T-helper 22 cell (primary cell): ENCODE measurements around the gene MRPL14.
"Not testable (repeated sequence)": the region's sequence is repeated elsewhere in the genome, so short reads cannot be mapped to it uniquely, and the experiment has no call there.

Experiments
- DNase-seq: peaks from one replicate; pipeline ENCODE4 v3.0.0-alpha.2; 2020; ENCODE audit warnings: low read depth

Gene MRPL14

DNA sequence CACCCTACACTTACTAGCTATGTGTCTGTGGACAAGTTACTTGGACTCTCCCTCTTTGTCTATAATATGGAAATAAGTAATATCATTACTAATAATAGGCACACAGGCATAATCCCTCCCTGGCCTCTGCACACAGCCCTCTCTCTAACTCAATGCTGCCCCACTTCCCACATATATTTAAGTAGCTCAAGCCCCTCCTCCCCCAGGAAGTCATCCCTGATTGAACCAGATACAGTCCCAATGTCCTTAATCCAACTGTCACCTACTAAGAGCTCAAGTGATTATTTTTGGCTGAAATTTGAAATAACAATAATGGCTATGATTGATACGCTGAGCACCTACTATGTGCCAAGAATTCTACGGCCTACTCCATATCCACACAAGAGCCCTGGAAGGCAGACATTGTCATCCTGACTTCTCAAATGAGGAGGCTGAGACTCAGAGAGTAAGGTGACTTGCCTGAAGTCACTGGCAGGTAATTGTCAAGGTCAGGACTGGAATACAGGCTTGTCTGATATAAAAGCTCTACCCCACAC, 29.4 kb downstream of the MRPL14 start:
- no peak for DNase-seq

GRCh38 chr6:44096612-44097011, 30.6 kb downstream of the MRPL14 start:
- peak; percentile 43 for DNase-seq

DNA sequence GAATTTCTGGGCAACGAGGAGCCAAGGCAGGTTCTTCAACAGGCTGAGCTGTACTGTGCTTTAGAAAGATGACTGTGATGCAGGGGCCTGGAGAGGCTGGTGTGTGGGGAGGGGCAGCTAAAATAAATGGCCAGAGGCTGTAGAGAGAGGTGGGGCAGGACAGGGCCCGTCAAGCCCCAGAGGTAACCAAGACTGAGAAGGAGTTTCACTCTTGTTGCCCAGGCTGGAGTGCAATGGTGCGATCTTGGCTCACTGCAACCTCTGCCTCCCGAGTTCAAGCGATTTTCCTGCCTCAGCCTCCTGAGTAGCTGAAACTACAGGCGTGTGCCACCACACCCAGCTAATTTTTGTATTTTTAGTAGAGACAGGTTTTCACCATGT, 32.0 kb downstream of the MRPL14 start:
- not testable (repeated sequence) for DNase-seq

DNA sequence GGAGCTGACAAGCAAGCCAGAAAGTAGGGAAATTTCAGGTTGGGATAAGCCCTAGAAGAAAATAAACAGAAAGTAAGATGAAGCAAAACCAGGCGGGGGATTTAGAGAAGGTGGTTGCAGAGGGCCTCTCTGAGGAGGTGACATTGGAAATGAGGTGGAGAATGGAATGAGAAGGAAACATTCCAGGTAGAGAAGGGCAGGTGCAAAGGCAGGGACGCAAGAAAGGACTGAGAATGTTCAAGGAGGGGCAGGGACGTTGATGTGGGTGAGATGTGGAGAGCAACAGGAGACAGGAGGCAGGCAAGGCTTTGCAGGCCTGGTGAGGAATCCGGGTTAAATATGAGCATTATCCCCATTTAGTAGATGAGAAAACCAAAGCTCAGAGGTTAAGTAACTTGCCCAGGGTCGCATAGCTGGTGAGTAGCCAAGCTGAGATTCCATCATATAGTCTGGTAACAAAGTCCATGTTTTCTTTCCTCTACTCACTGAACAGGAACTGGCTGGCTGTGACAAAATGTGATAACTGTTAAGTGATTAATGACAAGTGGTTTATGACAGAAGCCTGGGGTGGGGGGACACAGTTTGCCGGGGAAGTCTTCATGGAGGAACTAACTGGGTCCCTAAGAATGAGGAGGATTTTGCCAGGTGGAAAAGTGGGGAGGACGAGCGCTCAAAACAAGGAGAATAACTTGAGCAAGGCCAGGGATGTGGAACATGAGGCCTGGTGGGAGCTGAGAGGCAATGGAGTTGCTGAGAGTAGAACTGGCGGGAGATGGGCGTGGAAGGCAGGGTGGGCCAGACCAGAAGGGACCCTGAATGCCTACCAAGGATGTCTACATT, 32.6 kb downstream of the MRPL14 start:
- no peak for DNase-seq

DNA sequence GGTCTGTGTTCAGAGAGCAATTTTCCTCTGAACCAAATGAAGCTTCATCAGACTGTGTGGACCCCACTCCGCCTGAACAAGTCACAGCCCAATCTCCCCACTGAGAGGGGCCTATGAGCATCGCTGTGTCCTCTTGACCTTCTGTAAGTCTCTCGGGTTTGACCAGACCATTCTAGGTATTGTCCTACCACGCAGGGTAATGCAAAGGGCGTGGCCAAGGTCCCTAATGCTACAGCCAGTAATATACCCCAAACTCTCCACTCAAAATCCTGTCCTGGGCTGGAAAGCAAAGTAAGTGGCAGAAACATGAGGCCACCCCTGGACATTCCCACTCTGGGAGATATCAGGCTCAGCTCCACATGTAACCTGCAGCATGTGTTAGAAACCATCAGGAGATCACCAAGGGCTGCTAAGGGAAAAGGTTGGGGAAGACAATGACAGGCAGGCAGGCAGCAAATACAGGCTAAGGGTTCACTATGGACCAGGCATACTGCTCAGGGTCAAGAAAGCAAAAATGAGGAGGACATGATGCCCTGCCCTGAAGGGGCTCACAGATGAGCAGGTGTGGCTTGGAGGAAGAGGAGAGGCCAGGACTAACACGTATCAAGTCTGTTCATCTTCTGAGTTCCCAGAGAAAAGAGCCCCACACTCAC, 33.4 kb downstream of the MRPL14 start:
- DNase-seq: no peak

GRCh38 chr6:44093066-44093465, 34.2 kb downstream of the MRPL14 start:
- DNase-seq: no peak

GRCh38 chr6:44091981-44092884, 35.0 kb downstream of the MRPL14 start:
- no peak for DNase-seq

GRCh38 chr6:44091356-44091755, 35.9 kb downstream of the MRPL14 start:
- not testable (repeated sequence) for DNase-seq

DNA sequence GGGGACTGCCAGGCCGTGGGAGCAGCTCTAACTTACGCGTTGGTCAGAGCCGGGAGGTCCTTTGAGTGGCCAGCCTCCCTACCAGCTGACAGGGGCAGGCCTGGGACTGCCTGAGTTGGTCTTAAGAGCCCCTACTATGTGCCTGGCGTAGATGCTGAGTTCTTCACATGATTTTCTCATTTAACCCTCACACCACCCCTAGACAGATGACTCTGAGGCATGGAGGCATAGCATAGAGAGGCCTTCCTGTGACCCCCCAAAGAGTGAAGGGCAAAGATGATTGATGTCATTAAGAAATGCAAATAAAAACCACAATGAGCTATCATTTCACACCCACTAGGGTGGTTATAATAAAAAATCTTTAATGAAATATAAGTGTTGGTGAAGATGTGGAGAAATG, 36.8 kb downstream of the MRPL14 start:
- DNase-seq: no peak

DNA sequence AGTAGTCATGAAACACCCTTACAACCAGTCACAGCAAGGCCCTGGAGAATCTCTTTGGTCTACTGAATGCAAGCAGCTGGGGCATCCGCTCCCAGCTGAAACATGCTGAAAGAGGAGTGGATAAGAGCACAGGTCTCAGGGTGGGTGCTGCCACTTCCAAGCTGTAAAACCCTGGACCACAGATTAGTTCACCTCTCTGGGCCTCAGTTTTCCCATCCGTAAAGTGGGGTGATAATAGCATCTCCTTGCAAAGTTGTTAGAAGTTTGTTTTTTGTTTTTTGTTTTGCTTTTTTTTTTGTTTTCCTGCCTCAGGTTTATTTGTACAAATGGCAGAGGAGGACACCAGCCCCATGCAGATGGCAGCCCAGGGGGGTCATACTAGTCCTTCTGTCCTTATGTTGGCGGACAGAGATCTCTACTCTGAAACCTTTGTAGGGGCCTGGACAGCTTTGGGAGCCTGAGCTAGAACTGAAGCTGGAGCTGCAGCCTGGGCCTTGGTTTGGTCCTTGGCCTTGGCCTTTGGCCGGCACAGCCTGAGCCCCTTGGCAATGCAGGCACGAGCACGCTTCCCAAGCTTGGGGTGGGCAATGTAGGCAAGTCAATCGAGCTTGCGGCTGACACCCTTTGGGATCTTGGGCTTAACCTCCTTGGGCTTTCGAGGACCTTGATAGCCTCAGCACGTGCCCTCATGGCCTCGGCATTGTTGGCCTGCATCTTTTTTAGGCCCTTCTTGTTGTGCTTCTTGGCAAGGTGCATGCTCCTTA, 38.2 kb downstream of the MRPL14 start:
- no peak for DNase-seq

GRCh38 chr6:44087623-44088022, 39.6 kb downstream of the MRPL14 start:
- no peak for DNase-seq

DNA sequence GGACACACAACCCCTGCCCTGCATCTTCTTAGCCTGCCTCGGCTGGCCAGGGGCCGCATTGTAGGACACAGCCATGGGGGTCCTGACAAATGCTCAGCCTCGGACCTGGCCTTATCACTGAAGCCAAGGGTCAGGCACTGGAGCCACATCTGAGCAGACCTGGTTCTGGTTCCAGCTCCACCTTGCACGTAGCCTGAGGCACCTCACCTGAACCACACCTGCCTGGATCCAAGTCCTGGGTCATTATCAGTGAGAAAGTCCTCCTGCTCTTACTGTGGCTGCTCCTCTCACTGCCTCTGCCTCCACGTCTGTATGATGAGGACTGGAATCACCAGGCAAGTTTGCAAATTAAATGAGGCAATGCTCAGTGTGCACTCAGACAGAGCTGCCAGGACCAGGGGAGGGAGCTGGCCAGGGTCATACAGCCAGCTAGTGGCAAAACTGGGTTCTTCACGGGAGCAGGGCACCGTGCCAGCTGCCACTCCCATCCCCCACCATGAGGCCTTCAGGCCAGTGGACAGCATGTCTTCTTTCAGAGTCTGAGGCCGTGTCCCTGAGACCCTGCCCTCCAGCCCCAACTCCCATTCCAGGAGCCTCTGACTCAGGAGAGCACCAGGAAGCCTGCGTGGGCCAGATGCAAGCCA, 40.2 kb downstream of the MRPL14 start:
- DNase-seq: no peak

DNA sequence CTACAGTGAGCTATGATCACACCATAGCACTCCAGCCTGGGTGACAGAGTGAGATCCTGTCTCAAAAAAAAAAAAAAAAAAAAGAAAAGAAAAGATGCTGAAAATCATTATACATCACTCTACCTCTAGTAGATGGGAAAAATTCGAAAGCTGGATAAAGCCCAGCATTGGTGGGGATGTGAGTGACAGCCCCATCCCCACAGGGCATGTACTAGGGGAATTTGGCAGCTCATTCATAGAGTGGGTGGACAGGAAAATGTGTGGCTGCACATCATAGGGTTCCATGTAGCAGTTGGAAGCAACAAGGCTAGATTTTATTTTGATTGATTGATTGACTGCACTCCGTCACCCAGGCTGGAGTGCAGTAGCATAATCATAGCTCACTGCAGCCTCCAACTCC, 42.0 kb downstream of the MRPL14 start:
- no peak for DNase-seq

- DNase-seq: no peak
Measured at GRCh38 chr6:44084231-44085014, 42.8 kb downstream of the MRPL14 start.

DNA sequence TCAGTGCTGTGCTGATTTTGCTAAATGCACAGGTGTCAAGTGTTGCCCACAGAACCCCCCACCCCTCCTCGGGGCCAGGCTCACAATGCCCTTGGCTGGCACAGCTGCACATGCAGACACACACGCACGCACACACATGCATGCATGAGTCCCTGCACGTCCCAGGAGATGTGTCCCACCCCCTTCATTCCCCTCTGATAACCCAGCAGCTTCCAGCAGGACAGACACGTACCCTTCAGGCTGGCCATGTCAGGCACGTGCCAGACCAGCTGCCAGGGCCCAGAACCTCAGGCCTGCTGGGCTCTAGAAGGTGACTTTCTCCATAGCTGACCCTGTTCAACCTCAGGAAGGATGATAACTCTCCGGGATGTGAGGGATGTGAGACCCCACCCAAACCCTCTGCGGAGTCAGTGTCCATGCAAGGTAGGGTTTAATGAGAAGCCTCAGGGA, 44.4 kb downstream of the MRPL14 start:
- DNase-seq: no peak

DNA sequence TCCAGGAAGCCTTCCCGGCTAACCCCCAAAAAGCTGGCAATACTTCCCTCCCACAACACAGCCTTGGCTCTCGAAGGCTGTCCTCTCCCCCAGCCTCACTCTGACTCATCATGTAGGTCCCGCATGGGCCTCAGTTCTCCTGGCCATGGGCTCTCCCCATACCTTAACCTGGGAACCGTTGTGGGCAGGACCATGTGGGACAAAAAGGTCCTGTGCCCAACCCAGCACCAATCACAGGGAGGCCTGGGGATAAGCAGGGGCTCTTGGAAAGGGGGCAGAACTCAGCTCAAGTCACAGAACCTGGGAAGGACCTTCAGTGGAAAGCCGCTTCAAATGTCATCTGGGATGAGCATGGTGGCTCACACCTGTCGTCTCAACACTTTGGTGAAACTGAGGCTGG, 45.5 kb downstream of the MRPL14 start:
- no peak for DNase-seq

- DNase-seq: no peak
Measured at GRCh38 chr6:44080561-44081521, 46.4 kb downstream of the MRPL14 start.

GRCh38 chr6:44079672-44080071, 47.6 kb downstream of the MRPL14 start:
- DNase-seq: no peak
